ENCODE data around the gene GPR173.

- TF ChIP-seq CTCF (IDR thresholded peaks at IDR 0.05), result no peak
- TF ChIP-seq POLR2A (IDR thresholded peaks at IDR 0.05), result no peak
Measured at GRCh38 chrX:53125506-53125905, 76.9 kb downstream of the GPR173 start.
